GM12801 (cell line): Measurements from ENCODE around the gene ILKAP.

ENCODE experiments used
- CTCF ChIP-seq: IDR thresholded peaks from one replicate; pipeline ENCODE4 v1.5.1; 2011; ENCODE audit warnings: control low read depth; ENCODE audit not compliant: insufficient read length; ENCODE audit errors: extremely low read depth

ILKAP gene

GRCh38 chr2:238151205-238151604 is 52.3 kb downstream of the ILKAP start:
- no peak for TF ChIP-seq CTCF

GRCh38 chr2:238150686-238151085 is 52.8 kb downstream of the ILKAP start:
- no peak for TF ChIP-seq CTCF

DNA sequence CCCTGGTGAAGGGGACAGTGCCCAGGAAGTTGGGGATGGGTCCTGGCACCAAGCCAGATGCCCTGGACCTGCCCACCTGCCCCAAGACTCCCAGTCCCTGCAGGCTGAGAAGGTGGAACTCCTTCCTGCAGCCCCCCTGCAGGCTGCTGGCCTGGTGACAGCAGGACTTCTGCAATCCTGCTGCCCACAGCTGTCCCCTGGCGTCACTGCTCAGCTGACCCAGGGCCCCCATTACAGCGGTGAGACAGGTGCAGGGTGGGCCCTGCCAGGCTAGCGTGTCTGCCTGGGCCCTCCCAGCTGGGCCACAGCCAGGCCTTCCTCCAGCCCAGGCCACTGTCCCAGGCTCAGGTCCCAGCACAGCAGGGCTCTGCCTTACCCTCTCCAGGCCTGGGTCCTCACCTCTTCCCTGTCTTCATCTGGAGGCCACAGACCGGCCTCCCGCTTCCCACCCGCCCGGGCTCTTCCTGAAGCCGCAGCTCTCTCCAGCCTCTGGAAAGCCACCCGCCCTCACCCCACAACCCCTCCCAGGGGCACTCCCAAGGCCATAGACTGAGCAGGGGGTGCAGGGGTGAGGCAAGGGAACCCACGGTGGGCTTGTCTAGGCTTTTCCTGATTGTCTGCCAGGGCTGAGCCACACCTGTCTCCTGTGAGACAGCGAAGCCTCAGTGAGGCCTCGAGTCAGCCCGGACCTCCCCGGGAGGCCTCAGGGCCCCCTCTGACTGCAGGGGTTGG is 53.5 kb downstream of the ILKAP start:
- TF ChIP-seq CTCF, result no peak

GRCh38 chr2:238148981-238149380 is 54.5 kb downstream of the ILKAP start:
- no peak for TF ChIP-seq CTCF

- TF ChIP-seq CTCF, result no peak
Measured at GRCh38 chr2:238146884-238147544, 56.5 kb downstream of the ILKAP start.

GRCh38 chr2:238145851-238146250 is 57.6 kb downstream of the ILKAP start:
- TF ChIP-seq CTCF, result no peak

GRCh38 chr2:238145046-238145445 is 58.4 kb downstream of the ILKAP start:
- TF ChIP-seq CTCF, result no peak
